KMS-11 (cell line): ENCODE results near the gene CDC42EP1.
"Not testable (repeated sequence)": the region's sequence is repeated elsewhere in the genome, so short reads cannot be mapped to it uniquely, and the experiment has no call there.

ENCODE experiments used
- H2AFZ ChIP-seq: fragments of 200-600 bp; sonication (generic); 2 replicates; pipeline ENCODE4 v1.6.1; 2016; ENCODE audit warnings: antibody characterized with exemption, mixed run types, low read depth
- H3K27ac ChIP-seq: fragments of 200-600 bp; sonication (generic); 2 replicates; pipeline ENCODE4 v1.6.1; 2016; ENCODE audit warnings: mild to moderate bottlenecking, mixed run types
- H3K27me3 ChIP-seq: fragments of 200-600 bp; sonication (generic); 2 replicates; pipeline ENCODE4 v1.6.1; 2017; ENCODE audit warnings: mild to moderate bottlenecking, low read depth, mixed run types, moderate library complexity; ENCODE audit not compliant: insufficient read depth
- H3K36me3 ChIP-seq: fragments of 200-600 bp; sonication (generic); 2 replicates; pipeline ENCODE4 v1.6.1; 2017; ENCODE audit warnings: mild to moderate bottlenecking, mixed run types; ENCODE audit not compliant: insufficient read depth
- H3K4me1 ChIP-seq: fragments of 200-600 bp; sonication (generic); 2 replicates; pipeline ENCODE4 v1.6.1; 2016; ENCODE audit warnings: mild to moderate bottlenecking, low read depth, mixed run types; ENCODE audit not compliant: poor library complexity, severe bottlenecking
- H3K4me2 ChIP-seq: fragments of 200-600 bp; sonication (generic); 2 replicates; pipeline ENCODE4 v1.7.0; 2016; ENCODE audit warnings: mild to moderate bottlenecking, mixed run types
- H3K4me3 ChIP-seq: fragments of 200-600 bp; sonication (generic); IDR thresholded peaks from 2 replicates; pipeline ENCODE4 v1.6.1; 2017; ENCODE audit warnings: low read depth, low read length, mixed read lengths; ENCODE audit not compliant: insufficient read depth
- H3K79me2 ChIP-seq: fragments of 200-600 bp; sonication (generic); 2 replicates; pipeline ENCODE4 v1.6.1; 2016; ENCODE audit warnings: low read depth, mixed run types; ENCODE audit not compliant: insufficient read depth
- H3K9ac ChIP-seq: fragments of 200-600 bp; sonication (generic); 2 replicates; pipeline ENCODE4 v1.6.1; 2016; ENCODE audit warnings: mild to moderate bottlenecking, mixed run types
- H4K20me1 ChIP-seq: fragments of 200-600 bp; sonication (generic); 2 replicates; pipeline ENCODE4 v1.6.1; 2016; ENCODE audit warnings: mild to moderate bottlenecking, mixed run types; ENCODE audit not compliant: insufficient read depth
- TF ChIP-seq, protein P1 (sequence below): fragments of 200-600 bp; sonication (generic); conservative IDR thresholded peaks from 2 replicates; pipeline ENCODE4 v1.6.1; 2017; ENCODE audit warnings: low read depth, mild to moderate bottlenecking, antibody characterized with exemption, low read length, moderate library complexity, mixed read lengths

The CDC42EP1 gene

DNA sequence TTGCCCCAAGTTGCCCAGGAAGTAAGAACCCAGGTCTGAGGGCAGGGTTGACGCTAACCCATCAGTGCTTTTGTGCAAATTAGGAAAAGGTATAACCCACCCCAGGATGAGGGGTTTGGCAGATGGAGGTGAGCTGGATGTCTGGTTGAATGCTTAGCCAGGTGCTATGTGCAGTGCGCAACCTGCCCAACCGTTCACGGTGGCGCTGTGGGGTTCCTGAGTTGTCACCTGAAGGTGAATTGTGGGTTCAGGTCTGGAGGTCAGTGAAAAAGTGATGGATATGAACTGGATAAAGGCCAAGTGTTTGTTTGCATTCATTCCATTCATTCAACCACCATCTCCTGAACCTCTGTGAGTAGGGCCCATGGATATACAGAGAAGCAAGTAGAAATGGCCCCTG is 34.0 kb downstream of the CDC42EP1 start:
- H3K79me2 ChIP-seq, result no peaks in the 10 kb centered on the region
- H2AFZ ChIP-seq, result no peak overlapping the region
- TF ChIP-seq, protein P1, sequence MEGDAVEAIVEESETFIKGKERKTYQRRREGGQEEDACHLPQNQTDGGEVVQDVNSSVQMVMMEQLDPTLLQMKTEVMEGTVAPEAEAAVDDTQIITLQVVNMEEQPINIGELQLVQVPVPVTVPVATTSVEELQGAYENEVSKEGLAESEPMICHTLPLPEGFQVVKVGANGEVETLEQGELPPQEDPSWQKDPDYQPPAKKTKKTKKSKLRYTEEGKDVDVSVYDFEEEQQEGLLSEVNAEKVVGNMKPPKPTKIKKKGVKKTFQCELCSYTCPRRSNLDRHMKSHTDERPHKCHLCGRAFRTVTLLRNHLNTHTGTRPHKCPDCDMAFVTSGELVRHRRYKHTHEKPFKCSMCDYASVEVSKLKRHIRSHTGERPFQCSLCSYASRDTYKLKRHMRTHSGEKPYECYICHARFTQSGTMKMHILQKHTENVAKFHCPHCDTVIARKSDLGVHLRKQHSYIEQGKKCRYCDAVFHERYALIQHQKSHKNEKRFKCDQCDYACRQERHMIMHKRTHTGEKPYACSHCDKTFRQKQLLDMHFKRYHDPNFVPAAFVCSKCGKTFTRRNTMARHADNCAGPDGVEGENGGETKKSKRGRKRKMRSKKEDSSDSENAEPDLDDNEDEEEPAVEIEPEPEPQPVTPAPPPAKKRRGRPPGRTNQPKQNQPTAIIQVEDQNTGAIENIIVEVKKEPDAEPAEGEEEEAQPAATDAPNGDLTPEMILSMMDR, result no peak
- H3K36me3 ChIP-seq, result no peaks in the 10 kb centered on the region
- no peak overlapping the region for H3K4me2 ChIP-seq
- no peak overlapping the region for H3K27ac ChIP-seq
- H3K4me1 ChIP-seq, result peaks cover 6% of the 10 kb centered on the region
- H3K9ac ChIP-seq, result no peak overlapping the region
- H3K27me3 ChIP-seq, result peaks cover 55% of the 10 kb centered on the region
- H3K4me3 ChIP-seq, result no peak overlapping the region
- H4K20me1 ChIP-seq, result no peaks in the 10 kb centered on the region

DNA sequence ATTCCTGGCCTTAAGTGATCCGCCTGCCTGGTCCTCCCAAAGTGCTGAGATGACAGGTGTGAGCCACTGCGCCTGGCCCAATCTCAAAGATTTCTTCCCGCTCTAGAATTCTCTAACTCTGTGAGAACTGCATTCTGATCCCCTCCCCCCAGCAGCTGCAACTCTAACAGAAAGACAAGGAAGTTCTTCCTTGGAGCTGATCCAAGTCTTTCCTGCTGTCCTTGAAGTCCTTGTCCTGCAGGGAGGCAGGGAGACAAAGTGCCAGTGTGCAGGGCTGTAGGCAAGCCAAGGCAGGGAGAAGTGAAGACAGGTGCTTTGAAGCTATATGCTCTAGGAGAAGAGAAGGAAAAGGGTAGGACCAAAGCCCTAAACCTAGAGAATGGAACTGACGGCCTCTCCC is 38.9 kb downstream of the CDC42EP1 start:
- H3K9ac ChIP-seq, result no peak overlapping the region
- no peaks in the 10 kb centered on the region for H3K4me1 ChIP-seq
- TF ChIP-seq, protein P1, result no peak
- no peak overlapping the region for H3K27ac ChIP-seq
- no peaks in the 10 kb centered on the region for H3K36me3 ChIP-seq
- no peaks in the 10 kb centered on the region for H4K20me1 ChIP-seq
- H3K27me3 ChIP-seq, result peaks cover 78% of the 10 kb centered on the region
- H3K4me2 ChIP-seq, result no peak overlapping the region
- no peak overlapping the region for H2AFZ ChIP-seq
- H3K79me2 ChIP-seq, result no peaks in the 10 kb centered on the region
- no peak overlapping the region for H3K4me3 ChIP-seq

DNA sequence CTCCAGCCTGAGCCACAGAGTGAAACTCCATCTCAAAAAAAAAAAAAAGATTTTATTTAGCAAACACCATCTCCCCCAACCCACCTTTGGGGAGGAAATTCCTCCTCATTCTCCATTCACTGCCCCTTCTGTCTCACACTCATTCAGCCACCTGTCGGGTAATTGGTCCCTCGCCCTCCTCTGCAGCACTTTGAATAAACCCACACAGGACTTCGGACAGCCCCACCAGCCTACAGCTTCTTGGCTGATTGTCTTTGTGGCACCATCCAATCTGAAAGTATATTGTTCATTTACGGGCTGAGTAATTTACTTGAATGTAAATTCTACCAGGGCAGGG is 40.9 kb downstream of the CDC42EP1 start:
- Histone ChIP-seq H3K4me2 (no peak overlapping the region), H3K4me3 (no peak overlapping the region), H3K36me3 (no peaks in the 10 kb centered on the region), H2AFZ (no peak overlapping the region), H3K4me1 (peaks cover 7% of the 10 kb centered on the region), H3K9ac (no peak overlapping the region), H3K79me2 (no peaks in the 10 kb centered on the region), H3K27me3 (peaks cover 79% of the 10 kb centered on the region), H4K20me1 (no peaks in the 10 kb centered on the region), H3K27ac (no peak overlapping the region)
- TF ChIP-seq, protein P1, result no peak

DNA sequence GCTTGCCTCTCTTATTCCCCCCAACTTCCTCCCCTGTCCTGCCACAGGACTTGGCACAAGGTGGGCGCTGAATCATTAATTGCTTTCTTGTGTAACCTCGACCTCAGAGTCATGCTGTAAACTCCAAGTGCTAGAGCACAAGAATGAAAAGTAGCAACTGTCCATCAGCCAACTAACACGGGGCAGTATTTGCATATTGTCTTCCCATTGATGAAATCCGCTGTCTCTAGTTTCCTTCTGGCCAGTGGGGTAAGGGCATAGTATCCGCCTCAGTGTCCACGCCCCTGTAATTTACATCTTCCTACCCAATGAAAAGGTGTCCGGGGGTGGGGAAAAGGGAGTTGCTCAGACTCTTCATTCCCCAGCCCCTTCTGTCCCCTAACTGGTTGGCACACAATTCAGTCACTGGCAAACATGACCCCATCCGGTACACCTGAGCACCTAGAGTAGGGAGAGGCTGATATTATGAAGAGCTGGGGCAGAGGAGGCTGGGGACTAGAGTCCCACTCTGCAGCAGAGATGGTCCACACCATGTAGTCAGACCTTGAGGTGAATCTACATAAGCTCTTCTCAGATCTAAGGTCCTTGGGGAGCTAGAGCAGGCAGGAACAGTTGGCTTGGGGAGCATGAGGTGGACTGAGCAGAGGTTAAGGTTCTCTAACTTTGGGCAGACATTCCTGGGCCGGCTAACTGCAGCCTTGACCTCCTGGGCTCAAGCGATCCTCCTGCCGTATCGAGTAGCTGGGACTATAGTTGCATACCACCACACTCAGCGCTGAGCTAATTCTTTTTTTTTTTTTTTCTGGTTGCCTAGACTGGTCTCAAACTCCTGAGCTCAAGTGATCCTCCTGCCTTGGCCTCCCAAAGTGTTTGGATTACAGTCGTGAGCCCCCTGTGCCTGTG is 41.5 kb downstream of the CDC42EP1 start:
- Histone ChIP-seq H3K9ac (no peak overlapping the region), H4K20me1 (no peaks in the 10 kb centered on the region), H3K79me2 (no peaks in the 10 kb centered on the region), H2AFZ (no peak overlapping the region), H3K4me2 (no peak overlapping the region), H3K4me3 (no peak overlapping the region), H3K27ac (no peak overlapping the region), H3K27me3 (peaks cover 78% of the 10 kb centered on the region), H3K4me1 (peaks cover 9% of the 10 kb centered on the region), H3K36me3 (no peaks in the 10 kb centered on the region)
- TF ChIP-seq, protein P1, result no peak

DNA sequence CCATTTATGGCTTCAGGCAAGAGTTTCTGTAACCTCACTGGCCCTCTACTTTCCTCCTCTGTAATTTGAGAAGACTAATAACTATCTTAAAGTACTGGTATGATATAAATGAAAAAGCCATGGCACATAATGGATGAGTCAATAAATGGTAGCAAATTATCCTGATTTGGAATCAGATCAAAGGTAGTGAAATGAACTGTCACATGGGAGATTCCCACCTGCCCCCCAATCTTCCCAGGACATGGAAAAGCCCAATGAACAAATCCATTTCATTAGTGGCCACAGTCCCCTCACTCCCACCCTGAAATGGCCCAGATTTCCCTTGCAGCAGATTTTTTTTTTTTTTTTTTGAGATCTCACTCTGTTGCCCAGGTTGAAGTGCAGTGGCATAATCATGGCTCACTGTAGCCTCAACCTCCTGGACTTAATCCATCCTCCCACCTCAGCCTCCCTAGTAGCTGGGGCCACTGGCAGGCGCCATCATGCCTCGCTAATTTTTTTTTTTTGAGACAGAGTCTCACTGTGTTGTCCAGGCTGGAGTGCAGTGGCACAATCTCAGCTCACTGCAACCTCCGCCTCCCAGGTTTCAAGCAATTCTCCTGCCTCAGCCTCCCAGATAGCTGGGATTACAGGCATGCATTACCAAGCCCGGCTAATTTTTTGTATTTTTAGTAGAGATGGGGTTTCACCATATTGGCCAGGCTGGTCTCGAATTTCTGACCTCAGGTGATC is 42.4 kb downstream of the CDC42EP1 start:
- not testable (repeated sequence) for H3K36me3 ChIP-seq, H4K20me1 ChIP-seq, H3K4me3 ChIP-seq, H3K27ac ChIP-seq, H3K4me2 ChIP-seq, H3K9ac ChIP-seq, H3K79me2 ChIP-seq, H2AFZ ChIP-seq
- Histone ChIP-seq H3K27me3 (peaks cover 68% of the 10 kb centered on the region), H3K4me1 (peaks cover 16% of the 10 kb centered on the region)
